Measurements from ENCODE around the gene SIPA1L3. TPM values are rescaled to one million over a fixed set of nuclear protein-coding genes. Genes with fewer than 3 reads are reported as not detected.

The SIPA1L3 gene
- polyA plus RNA-seq, 1 donor from 2014 or later = 2.8 TPM

DNA sequence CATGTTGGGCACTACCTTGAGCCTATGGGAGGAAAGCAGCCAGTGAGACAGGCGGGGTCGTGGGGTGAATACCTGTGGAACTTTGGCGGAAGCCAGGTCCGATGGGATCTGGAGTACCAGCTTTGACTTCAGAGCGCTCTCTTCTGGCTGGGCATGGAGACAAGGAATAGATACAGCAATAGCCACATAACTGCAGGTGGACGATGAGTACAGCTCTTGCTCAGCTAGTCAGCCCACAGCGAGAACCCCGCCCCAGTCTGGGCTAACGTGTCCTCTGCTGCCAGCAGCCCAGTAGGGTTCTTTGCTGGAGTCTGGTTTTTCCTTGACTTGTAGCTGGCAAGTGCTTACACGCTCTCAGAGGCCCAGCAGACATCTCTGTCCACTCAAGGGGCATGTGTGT lies 83.4 kb downstream of the SIPA1L3 start:
- Histone ChIP-seq H3K9ac (ENCODE audit: low read length) (no peak overlapping the region), H3F3A (ENCODE audit: insufficient read depth, low read length, poor library complexity, severe bottlenecking) (no peaks in the 10 kb centered on the region), H3K79me2 (replicated peaks; ENCODE audit: insufficient read depth, low read length) (no peaks in the 10 kb centered on the region), H3K27me3 (ENCODE audit: insufficient read depth, low read depth, low read length) (no peaks in the 10 kb centered on the region), H2AFZ (ENCODE audit: low read depth, low read length) (no peak overlapping the region), H3K4me2 (ENCODE audit: low read length) (no peak overlapping the region), H4K20me1 (ENCODE audit: insufficient read depth) (no peaks in the 10 kb centered on the region), H3K36me3 (ENCODE audit: insufficient read depth, low read length) (no peaks in the 10 kb centered on the region), H3K9me2 (ENCODE audit: insufficient read depth, low read length) (no peaks in the 10 kb centered on the region), H3K9me3 (ENCODE audit: low read length) (no peaks in the 10 kb centered on the region), H3K4me3 (ENCODE audit: low read length) (no peak overlapping the region), H3K27ac (ENCODE audit: low read length) (no peak overlapping the region)
- TF ChIP-seq EP300 (conservative IDR thresholded peaks at IDR 0.05; ENCODE audit: poor library complexity, severe bottlenecking) (no peak), MXI1 (conservative IDR thresholded peaks at IDR 0.05; ENCODE audit: poor library complexity, severe bottlenecking) (no peak), TAF1 (IDR thresholded peaks at IDR 0.05; ENCODE audit: low read depth) (no peak), SMC3 (conservative IDR thresholded peaks at IDR 0.05; ENCODE audit: poor library complexity) (no peak), POLR2AphosphoS5 (IDR thresholded peaks at IDR 0.05) (no peak), RAD21 (conservative IDR thresholded peaks at IDR 0.05) (no peak), EZH2 (IDR thresholded peaks at IDR 0.05; ENCODE audit: borderline replicate concordance, insufficient read depth, low read length, poor library complexity, severe bottlenecking) (no peak)
- TF ChIP-seq, protein P1, sequence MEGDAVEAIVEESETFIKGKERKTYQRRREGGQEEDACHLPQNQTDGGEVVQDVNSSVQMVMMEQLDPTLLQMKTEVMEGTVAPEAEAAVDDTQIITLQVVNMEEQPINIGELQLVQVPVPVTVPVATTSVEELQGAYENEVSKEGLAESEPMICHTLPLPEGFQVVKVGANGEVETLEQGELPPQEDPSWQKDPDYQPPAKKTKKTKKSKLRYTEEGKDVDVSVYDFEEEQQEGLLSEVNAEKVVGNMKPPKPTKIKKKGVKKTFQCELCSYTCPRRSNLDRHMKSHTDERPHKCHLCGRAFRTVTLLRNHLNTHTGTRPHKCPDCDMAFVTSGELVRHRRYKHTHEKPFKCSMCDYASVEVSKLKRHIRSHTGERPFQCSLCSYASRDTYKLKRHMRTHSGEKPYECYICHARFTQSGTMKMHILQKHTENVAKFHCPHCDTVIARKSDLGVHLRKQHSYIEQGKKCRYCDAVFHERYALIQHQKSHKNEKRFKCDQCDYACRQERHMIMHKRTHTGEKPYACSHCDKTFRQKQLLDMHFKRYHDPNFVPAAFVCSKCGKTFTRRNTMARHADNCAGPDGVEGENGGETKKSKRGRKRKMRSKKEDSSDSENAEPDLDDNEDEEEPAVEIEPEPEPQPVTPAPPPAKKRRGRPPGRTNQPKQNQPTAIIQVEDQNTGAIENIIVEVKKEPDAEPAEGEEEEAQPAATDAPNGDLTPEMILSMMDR (IDR thresholded peaks at IDR 0.05; ENCODE audit: poor library complexity, severe bottlenecking) = no peak
- TF ChIP-seq, protein P2, sequence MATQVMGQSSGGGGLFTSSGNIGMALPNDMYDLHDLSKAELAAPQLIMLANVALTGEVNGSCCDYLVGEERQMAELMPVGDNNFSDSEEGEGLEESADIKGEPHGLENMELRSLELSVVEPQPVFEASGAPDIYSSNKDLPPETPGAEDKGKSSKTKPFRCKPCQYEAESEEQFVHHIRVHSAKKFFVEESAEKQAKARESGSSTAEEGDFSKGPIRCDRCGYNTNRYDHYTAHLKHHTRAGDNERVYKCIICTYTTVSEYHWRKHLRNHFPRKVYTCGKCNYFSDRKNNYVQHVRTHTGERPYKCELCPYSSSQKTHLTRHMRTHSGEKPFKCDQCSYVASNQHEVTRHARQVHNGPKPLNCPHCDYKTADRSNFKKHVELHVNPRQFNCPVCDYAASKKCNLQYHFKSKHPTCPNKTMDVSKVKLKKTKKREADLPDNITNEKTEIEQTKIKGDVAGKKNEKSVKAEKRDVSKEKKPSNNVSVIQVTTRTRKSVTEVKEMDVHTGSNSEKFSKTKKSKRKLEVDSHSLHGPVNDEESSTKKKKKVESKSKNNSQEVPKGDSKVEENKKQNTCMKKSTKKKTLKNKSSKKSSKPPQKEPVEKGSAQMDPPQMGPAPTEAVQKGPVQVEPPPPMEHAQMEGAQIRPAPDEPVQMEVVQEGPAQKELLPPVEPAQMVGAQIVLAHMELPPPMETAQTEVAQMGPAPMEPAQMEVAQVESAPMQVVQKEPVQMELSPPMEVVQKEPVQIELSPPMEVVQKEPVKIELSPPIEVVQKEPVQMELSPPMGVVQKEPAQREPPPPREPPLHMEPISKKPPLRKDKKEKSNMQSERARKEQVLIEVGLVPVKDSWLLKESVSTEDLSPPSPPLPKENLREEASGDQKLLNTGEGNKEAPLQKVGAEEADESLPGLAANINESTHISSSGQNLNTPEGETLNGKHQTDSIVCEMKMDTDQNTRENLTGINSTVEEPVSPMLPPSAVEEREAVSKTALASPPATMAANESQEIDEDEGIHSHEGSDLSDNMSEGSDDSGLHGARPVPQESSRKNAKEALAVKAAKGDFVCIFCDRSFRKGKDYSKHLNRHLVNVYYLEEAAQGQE (IDR thresholded peaks at IDR 0.05; ENCODE audit: borderline replicate concordance) = no peak

DNA sequence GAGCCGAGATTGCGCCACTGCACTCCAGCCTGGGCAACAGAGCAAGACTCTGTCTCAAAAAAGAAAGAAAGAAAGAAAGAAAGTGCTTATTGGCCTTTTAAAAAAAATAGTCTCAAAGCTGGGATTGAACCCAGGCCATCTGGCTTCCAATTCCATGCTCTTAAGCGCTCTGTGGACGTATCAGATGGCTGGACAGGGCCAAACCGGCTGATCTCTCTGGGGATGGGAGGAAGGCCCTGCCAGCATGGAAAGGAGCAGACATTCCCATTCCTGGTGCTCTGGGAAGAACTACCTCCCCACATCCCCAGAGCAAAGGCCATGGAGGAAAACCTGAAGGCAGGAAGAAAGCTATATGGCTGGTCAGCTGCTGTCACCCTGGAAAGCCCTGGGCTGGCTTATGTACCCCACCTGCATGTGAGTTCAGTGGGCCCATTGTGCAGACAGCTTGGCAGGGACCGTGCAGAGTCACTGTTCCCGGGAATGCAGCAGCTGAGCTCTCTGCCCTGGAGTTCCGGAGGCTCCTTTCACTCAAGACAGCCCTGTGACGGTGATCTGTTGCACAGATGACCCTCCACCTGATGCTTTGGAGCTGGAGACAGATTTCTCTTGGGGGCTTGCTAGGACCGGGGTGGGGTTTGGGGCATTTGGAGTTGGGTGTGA lies 84.3 kb downstream of the SIPA1L3 start:
- H3K4me3 ChIP-seq (ENCODE audit: low read length) = no peak overlapping the region
- no peak overlapping the region for H3K9ac ChIP-seq (ENCODE audit: low read length)
- no peak overlapping the region for H3K27ac ChIP-seq (ENCODE audit: low read length)
- H3F3A ChIP-seq (ENCODE audit: insufficient read depth, low read length, poor library complexity, severe bottlenecking) = no peaks in the 10 kb centered on the region
- H2AFZ ChIP-seq (ENCODE audit: low read depth, low read length) = no peak overlapping the region
- H3K9me2 ChIP-seq (ENCODE audit: insufficient read depth, low read length) = no peaks in the 10 kb centered on the region
- H3K4me2 ChIP-seq (ENCODE audit: low read length) = no peak overlapping the region
- TF ChIP-seq EZH2 (IDR thresholded peaks at IDR 0.05; ENCODE audit: borderline replicate concordance, insufficient read depth, low read length, poor library complexity, severe bottlenecking) (no peak), EP300 (conservative IDR thresholded peaks at IDR 0.05; ENCODE audit: poor library complexity, severe bottlenecking) (no peak), SMC3 (conservative IDR thresholded peaks at IDR 0.05; ENCODE audit: poor library complexity) (no peak), POLR2AphosphoS5 (IDR thresholded peaks at IDR 0.05) (no peak), TAF1 (IDR thresholded peaks at IDR 0.05; ENCODE audit: low read depth) (no peak), MXI1 (conservative IDR thresholded peaks at IDR 0.05; ENCODE audit: poor library complexity, severe bottlenecking) (no peak), RAD21 (conservative IDR thresholded peaks at IDR 0.05) (no peak)
- TF ChIP-seq, protein P2 (IDR thresholded peaks at IDR 0.05; ENCODE audit: borderline replicate concordance) = no peak
- TF ChIP-seq, protein P1 (IDR thresholded peaks at IDR 0.05; ENCODE audit: poor library complexity, severe bottlenecking) = no peak
- H3K27me3 ChIP-seq (ENCODE audit: insufficient read depth, low read depth, low read length) = no peaks in the 10 kb centered on the region
- no peaks in the 10 kb centered on the region for H3K9me3 ChIP-seq (ENCODE audit: low read length)
- H3K79me2 ChIP-seq (replicated peaks; ENCODE audit: insufficient read depth, low read length) = no peaks in the 10 kb centered on the region
- no peaks in the 10 kb centered on the region for H3K36me3 ChIP-seq (ENCODE audit: insufficient read depth, low read length)
- no peaks in the 10 kb centered on the region for H4K20me1 ChIP-seq (ENCODE audit: insufficient read depth)

Data from neural cell (in vitro differentiated cells).